Activated CD4-positive, alpha-beta T cell treated with anti-CD3 and anti-CD28 coated beads for 24 hours (primary cell): ENCODE measurements around the gene BRMS1.
A peak's percentile ranks its signal among the peaks of the same experiment; 100 is the strongest.
"Not testable (repeated sequence)": the region's sequence is repeated elsewhere in the genome, so short reads cannot be mapped to it uniquely, and the experiment has no call there.

Source experiments
- DNase-seq, 2 donors: peaks; one replicate each; pipeline ENCODE4 v3.0.0-alpha.2; 2020; ENCODE audit warnings: low read depth in 2 of 2

BRMS1 gene

GRCh38 chr11:66363187-66363601 lies 18.3 kb upstream of the BRMS1 start:
- no peak for DNase-seq

GRCh38 chr11:66362481-66363147 lies 17.7 kb upstream of the BRMS1 start:
- DNase-seq = no peak

GRCh38 chr11:66361502-66361941 lies 16.6 kb upstream of the BRMS1 start:
- no peak for DNase-seq

GRCh38 chr11:66360406-66361073 lies 15.6 kb upstream of the BRMS1 start:
- DNase-seq = no peak

- DNase-seq = no peak
Observed at GRCh38 chr11:66359662-66360087, 14.8 kb upstream of the BRMS1 start.

GRCh38 chr11:66350560-66351235 lies 5.8 kb upstream of the BRMS1 start:
- not testable (repeated sequence) for DNase-seq

- DNase-seq = no peak
Observed at GRCh38 chr11:66349084-66349386, 4.1 kb upstream of the BRMS1 start.

- peak; percentile 80 for DNase-seq
Observed at GRCh38 chr11:66347425-66348276, 2.7 kb upstream of the BRMS1 start, which contains the start of gene B4GAT1. B4GAT1 (minus strand) TSS chr11:66347629; CDS start chr11:66347545, 84 bp downstream.

GRCh38 chr11:66346476-66347424 lies 1.8 kb upstream of the BRMS1 start:
- DNase-seq = no peak

GRCh38 chr11:66345316-66345649 lies 379 bp upstream of the BRMS1 start:
- DNase-seq = no peak

- no peak for DNase-seq
Observed at GRCh38 chr11:66343176-66343575, 1.7 kb downstream of the BRMS1 start.

GRCh38 chr11:66341502-66342126 lies 3.3 kb downstream of the BRMS1 start:
- DNase-seq = no peak

- DNase-seq = no peak
Observed at GRCh38 chr11:66340596-66341501, 4.1 kb downstream of the BRMS1 start.

GRCh38 chr11:66339686-66340483 lies 5.0 kb downstream of the BRMS1 start:
- DNase-seq = no peak

- no peak for DNase-seq
Observed at GRCh38 chr11:66339162-66339675, 5.7 kb downstream of the BRMS1 start.

GRCh38 chr11:66338276-66339161 lies 6.4 kb downstream of the BRMS1 start:
- DNase-seq = no peak
